ENCODE measurements around the gene SLC6A4. TPM values are rescaled to one million over a fixed set of nuclear protein-coding genes. Genes with fewer than 3 reads are reported as not detected.

The SLC6A4 gene
- total RNA-seq, 2 donors from 2014 or later: 0.38 to 1.8 TPM

- no peak for DNase-seq
- Histone ChIP-seq H3K9me3 (ENCODE audit: control insufficient read depth, low read length) (no peaks in the 10 kb centered on the region), H3K4me1 (ENCODE audit: control insufficient read depth, insufficient read depth, low read length) (no peaks in the 10 kb centered on the region), H3K4me3 (ENCODE audit: low read length) (no peak overlapping the region), H3K27me3 (ENCODE audit: control insufficient read depth, insufficient read depth, low read length, poor library complexity, severe bottlenecking) (no peaks in the 10 kb centered on the region), H3K9ac (ENCODE audit: extremely low read depth, low read length, poor library complexity, severe bottlenecking) (no peak overlapping the region), H3K27ac (ENCODE audit: low read depth, low read length) (no peak overlapping the region), H3K36me3 (ENCODE audit: control insufficient read depth, insufficient read depth, low read length) (peaks cover 58% of the 10 kb centered on the region)
- Mint-ChIP-seq H3K27ac (no peak overlapping the region), H3K4me3 (no peak overlapping the region), H3K27me3 (ENCODE audit: insufficient read depth) (no peaks in the 10 kb centered on the region), H3K9me3 (no peaks in the 10 kb centered on the region), H3K36me3 (ENCODE audit: low read depth) (peaks cover 31% of the 10 kb centered on the region), H3K4me1 (no peaks in the 10 kb centered on the region)
- 89% methylated on average over 1 of the region's 1 CpG; no CpG with 5 or more reads in 1 of the 2 experiments for WGBS, 2 experiments (ENCODE audit: insufficient coverage in 1 of 2, insufficient read length in 1 of 2)
- TF ChIP-seq CTCF (conservative IDR thresholded peaks at IDR 0.05): no peak
Measured at GRCh38 chr17:30186761-30187160, 48.7 kb downstream of the SLC6A4 start.

GRCh38 chr17:30176855-30177254 is 58.6 kb downstream of the SLC6A4 start:
- Histone ChIP-seq H3K4me1 (ENCODE audit: control insufficient read depth, insufficient read depth, low read length) (no peaks in the 10 kb centered on the region), H3K36me3 (ENCODE audit: control insufficient read depth, insufficient read depth, low read length) (peaks cover 82% of the 10 kb centered on the region), H3K27me3 (ENCODE audit: control insufficient read depth, insufficient read depth, low read length, poor library complexity, severe bottlenecking) (no peaks in the 10 kb centered on the region), H3K9ac (ENCODE audit: extremely low read depth, low read length, poor library complexity, severe bottlenecking) (no peak overlapping the region), H3K27ac (ENCODE audit: low read depth, low read length) (no peak overlapping the region), H3K4me3 (ENCODE audit: low read length) (no peak overlapping the region), H3K9me3 (ENCODE audit: control insufficient read depth, low read length) (no peaks in the 10 kb centered on the region)
- H3K27ac Mint-ChIP-seq: no peak overlapping the region
- H3K27me3 Mint-ChIP-seq (ENCODE audit: insufficient read depth): no peaks in the 10 kb centered on the region
- no peaks in the 10 kb centered on the region for H3K4me1 Mint-ChIP-seq
- H3K36me3 Mint-ChIP-seq (ENCODE audit: low read depth): peaks cover 55% of the 10 kb centered on the region
- WGBS, 2 experiments (ENCODE audit: insufficient coverage in 1 of 2, insufficient read length in 1 of 2): 85 to 96% methylated on average over 5 of the region's 5 CpGs
- no peak overlapping the region for H3K4me3 Mint-ChIP-seq
- no peaks in the 10 kb centered on the region for H3K9me3 Mint-ChIP-seq
- no peak for DNase-seq
- TF ChIP-seq CTCF (conservative IDR thresholded peaks at IDR 0.05): no peak

GRCh38 chr17:30174556-30174955 is 60.9 kb downstream of the SLC6A4 start:
- H3K27me3 Mint-ChIP-seq (ENCODE audit: insufficient read depth): no peaks in the 10 kb centered on the region

More at GRCh38 chr17:30174556-30174955, 60.9 kb downstream of the SLC6A4 start:
- peaks cover 2% of the 10 kb centered on the region for H3K4me1 Mint-ChIP-seq
- H3K27ac Mint-ChIP-seq: no peak overlapping the region
- no peak for DNase-seq
- Histone ChIP-seq H3K9ac (ENCODE audit: extremely low read depth, low read length, poor library complexity, severe bottlenecking) (no peak overlapping the region), H3K36me3 (ENCODE audit: control insufficient read depth, insufficient read depth, low read length) (peaks cover 70% of the 10 kb centered on the region), H3K27ac (ENCODE audit: low read depth, low read length) (no peak overlapping the region), H3K27me3 (ENCODE audit: control insufficient read depth, insufficient read depth, low read length, poor library complexity, severe bottlenecking) (no peaks in the 10 kb centered on the region), H3K4me3 (ENCODE audit: low read length) (no peak overlapping the region), H3K9me3 (ENCODE audit: control insufficient read depth, low read length) (no peaks in the 10 kb centered on the region), H3K4me1 (ENCODE audit: control insufficient read depth, insufficient read depth, low read length) (peaks cover 8% of the 10 kb centered on the region)
- no peak overlapping the region for H3K4me3 Mint-ChIP-seq
- no peaks in the 10 kb centered on the region for H3K9me3 Mint-ChIP-seq
- H3K36me3 Mint-ChIP-seq (ENCODE audit: low read depth): peaks cover 40% of the 10 kb centered on the region
- no peak for TF ChIP-seq CTCF (conservative IDR thresholded peaks at IDR 0.05)
- WGBS, 2 experiments (ENCODE audit: insufficient coverage in 1 of 2, insufficient read length in 1 of 2): 90 to 100% methylated on average over 1 of the region's 1 CpG

Measured in endodermal cell (in vitro differentiated cells).